ENCODE results near the gene MRPS26.

- TF ChIP-seq CTCF (IDR thresholded peaks at IDR 0.05; ENCODE audit: poor library complexity) (no peak), EZH2 (IDR thresholded peaks at IDR 0.05; ENCODE audit: borderline replicate concordance) (no peak)
Measured at GRCh38 chr20:3010985-3011723, 34.7 kb upstream of the MRPS26 start.

Data from hepatocyte (in vitro differentiated cells).